Astrocyte of the hippocampus (primary cell): Measurements from ENCODE around the gene MBOAT1.
"Not testable (repeated sequence)": the region's sequence is repeated elsewhere in the genome, so short reads cannot be mapped to it uniquely, and the experiment has no call there.

Experiments
- DNase-seq: peaks from one replicate; pipeline ENCODE4 v3.0.0; 2011; ENCODE audit warnings: low read depth, low spot score

The MBOAT1 gene

DNA sequence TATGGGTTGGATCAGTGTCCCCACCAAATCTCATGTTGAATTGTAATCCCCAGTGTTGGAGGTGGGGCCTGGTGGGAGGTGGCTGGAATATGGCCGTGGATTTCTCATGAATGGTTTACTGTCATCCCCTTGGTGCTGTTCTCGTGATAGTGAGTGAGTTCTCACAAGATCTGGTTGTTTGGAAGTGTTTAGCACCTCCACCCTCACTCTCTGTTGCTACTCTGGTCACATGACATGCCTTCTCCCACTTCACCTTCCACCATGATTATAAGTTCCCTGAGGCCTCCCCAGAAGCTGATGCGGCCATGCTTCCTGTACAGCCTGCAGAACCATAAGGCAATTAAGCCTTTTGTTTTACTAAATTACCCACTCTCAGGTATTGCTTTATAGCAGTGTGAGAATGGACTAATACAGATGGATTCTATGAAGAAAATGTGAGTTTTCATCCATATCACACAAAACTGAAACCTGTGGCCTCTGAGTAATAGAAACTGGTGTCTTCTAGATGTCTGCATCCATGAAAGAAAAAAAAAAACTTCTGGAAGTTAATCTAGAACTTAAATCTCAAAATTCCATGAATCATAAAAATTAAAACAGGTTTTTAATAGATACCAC, 39.3 kb downstream of the MBOAT1 start:
- DNase-seq = no peak

DNA sequence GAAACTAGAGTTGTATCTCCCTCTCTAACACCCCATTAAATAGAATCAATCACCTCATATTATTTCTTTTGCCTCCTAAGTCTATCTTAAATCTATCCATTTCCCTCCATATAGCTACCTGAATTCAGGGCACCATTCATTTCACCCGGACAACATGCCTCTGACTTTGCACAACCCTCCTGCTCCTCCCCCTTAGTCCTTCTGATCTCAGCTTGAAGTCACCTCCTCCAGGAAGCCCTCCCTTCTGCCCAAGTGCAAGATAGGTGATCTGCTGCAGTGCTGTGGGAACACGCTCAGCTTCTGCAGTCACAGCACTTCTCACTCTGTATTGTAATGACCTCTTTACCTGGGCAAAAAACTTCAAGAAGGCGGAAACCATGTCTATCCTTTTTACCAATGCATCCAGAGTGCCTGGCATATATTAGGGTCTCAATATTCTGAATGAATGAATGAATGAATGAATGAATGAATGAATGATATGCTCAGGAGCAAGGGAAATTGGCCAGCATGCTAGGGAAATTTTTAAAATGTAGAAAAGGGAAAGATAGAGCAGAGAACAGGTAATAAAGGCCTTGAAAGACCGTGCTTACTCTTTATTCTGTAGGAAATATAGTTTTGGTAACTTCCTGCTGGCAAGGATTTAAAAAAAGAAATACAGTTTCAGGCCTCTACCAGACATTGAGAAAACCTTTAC, 41.7 kb downstream of the MBOAT1 start:
- no peak for DNase-seq

DNA sequence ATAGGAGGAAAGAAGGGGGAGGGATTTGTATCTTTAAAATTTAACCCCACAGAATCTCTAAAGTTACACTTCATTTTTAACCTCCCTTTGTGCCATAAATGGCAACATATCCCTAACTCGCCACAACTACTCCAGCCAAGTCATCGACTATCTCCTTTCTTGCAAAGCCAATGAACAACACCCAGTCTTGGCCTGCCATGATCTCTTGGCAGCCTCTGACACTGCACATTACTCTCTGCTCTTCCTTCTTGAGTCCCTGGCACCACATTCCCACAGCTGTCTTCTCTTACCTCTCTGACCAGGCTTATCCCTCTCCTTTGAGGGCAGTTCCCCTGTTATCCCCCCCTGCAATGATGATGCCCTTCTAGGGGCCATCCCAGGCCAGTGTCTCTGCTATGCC, 42.5 kb downstream of the MBOAT1 start:
- DNase-seq = no peak

DNA sequence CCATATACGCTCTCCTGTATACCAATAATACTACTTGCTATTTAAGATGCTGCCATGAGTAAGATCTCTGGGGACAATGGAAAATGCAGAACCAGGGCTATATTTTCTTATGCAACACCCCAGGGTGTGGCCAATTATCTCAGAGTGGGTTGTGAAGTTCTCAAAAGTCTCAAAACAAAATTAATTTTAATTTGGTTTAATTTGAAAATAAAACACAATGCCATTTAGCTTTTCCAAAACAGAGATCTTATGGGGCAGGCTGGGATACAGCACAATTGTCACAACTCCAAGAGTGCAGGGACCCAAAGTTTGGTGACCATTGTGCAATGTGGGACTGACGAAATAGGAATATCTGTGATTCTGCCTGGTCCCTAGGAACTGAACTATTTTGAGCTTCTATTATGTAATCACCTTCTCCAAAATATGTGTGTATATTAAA, 43.1 kb downstream of the MBOAT1 start:
- DNase-seq = no peak

DNA sequence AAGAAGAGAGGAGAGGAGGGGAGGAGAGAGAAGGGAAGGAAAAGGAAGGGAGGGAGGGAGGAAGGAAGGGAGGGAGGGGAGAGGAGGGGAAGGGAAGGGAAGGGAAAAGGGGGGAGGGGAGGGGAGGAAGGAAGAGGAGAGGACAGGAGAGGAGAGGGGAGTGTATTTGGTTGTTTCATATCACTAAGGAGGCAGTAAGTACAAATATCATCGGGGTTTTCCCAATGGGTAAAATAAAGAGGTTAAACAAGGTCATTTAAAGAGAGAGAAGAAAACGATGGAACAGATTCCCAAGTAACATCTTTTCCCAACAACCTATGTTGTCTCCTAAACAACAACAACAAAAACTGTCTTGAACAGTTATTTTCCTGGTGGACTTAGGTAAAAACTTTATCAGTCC, 43.6 kb downstream of the MBOAT1 start:
- no peak for DNase-seq

DNA sequence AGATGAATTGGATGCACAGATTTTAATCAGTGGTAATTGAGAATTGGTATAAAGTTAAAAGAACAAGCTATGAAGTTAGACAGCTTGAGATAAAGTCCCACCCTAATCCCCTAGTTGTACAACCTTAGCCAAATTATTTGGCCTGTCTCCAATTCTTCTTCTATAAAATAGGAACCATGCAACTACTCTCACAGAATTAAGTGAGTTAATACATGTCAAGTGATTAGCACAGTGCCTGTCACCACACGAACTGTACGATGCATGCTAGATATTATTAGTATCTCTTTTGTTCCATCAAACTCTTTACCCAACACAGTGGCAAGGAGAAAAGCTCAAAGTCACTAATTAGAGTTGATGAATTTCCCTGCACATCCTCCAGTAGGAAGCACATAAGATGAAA, 44.7 kb downstream of the MBOAT1 start:
- no peak for DNase-seq

DNA sequence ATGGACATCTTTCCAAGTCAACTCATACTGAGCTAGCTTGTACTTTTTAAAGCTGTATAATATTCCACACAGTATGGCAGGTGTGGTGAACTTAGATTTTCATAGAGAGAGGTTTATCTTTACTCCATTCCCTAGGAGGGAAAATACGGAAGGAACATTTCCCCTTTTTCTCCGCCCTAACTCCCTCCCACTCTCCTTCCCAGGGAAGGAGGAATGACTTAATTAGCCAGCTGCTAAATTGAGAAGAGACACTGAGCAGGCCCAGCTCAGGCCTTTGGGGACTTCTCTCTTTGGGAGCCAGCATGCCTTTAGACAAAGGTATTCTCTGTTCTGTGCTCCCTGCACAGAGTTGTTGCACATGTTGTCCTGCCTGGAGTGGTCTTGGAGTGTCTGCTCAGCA, 46.1 kb downstream of the MBOAT1 start:
- no peak for DNase-seq

DNA sequence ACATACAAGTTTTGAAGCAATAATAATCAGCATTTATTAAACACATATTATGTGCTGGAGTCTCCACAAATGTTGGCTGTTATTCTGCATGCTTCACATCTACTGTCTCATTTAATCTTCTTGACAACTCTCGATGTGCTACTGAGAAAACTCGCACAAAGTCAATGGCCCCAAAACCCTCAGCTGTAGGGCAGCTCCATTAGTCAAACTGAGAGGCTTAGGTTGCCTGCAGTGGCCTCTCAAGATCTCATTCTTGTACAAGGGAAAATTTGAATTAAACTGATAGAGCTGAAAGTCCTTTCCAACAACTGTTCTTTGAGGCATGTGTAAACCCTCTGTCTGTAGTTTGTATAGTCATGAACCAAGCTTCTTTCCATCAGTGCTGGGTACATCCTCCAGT, 49.8 kb downstream of the MBOAT1 start:
- DNase-seq = no peak

DNA sequence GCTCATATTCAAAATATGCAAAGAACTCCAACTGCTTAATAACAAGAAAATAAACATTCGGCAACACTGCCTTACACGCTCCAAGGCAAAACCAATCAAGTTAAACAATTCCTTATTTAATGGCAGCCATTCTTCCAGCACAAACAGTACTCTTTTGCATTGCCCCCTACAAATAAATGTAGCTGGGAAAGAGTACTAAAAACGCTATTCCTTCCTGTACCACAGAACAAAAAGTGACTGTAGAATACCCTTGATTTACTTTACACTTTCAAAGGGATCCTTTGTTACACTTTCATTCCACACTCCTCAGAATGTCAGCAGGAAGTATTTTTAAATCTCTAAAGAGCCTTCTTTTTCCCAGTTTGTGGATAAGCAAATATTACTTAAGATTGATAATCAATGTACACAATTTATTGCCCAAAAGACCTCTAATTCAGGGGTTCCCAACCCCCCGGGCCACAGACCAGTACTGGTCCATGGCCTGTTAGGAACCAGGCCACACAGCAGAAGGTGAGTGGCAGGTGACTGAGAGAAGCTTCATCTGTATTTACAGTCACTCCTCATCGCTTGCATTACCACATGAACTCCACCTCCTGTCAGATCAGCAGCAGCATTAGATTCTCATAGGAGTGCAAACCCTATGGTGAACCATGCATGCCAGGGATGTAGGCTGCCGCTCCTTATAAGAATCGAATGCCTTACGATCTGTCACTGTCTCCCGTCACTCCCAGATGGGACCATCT, 51.6 kb downstream of the MBOAT1 start:
- DNase-seq = no peak

DNA sequence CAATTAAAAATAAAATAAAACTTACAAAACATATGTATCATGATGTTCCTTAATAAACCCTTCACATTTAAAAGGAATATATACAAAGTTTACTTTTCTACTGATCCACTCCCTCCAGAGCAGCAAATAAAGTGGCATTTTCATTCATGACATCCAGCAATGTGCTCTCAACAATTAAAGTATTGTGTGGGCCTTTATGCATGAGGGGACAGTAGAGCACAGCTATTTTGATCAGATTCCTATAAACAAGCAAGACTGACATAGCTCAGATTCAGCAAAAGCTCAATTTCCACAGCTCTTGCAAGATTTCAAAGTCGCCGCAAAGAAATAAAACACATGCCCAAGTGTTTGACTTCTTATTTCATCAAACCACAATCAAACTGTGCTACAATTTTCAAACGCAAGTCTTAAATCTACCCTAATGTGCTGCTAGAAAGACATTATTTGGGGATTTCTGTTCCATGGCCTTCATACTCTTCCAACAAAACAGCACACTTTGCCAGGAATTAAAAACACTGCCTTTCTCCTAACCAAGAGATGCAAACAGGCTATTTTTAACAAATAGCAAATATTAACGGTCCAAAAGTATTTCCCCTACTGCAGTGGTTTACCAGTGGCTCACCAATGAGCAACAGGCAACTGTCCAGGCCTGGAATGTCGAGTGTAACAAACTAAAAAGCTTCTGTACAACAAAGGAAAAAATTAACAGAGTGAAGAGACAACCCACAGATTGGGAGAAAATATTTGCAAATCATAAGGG, 52.3 kb downstream of the MBOAT1 start:
- peak; percentile 61 for DNase-seq

DNA sequence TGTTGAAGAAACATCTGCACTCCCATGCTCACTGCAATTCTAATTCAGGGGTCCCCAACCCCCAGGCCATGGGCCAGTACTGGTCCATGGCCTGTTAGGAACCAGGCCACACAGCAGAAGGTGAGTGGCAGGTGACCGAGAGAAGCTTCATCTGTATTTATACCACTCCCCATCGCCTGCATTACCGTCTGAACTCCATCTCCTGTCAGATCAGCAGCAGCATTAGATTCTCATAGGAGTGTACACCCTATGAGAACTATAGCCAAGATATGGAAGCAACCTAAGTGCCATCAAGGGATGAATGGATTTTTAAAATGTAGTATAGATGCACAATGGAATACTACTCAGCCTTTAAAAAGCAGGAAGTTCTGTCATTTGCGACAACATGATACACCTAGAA, 53.2 kb downstream of the MBOAT1 start:
- no peak for DNase-seq

DNA sequence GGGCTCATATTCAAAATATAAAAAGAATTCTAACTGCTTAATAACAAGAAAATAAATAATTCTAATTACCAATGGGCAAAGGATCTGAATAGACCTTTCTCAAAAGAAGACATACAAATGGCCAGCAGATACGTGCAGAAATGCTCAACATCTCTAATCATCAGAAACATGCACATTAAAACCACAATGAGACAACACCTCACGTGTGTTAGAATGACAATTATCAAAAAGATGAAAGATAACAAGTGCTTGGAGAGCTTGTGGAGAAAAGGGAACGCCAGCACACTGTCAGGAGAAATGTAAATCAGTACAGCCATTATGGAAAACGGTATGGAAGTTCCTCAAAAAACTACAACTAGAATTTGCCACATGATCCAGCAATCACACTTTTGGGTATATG, 53.6 kb downstream of the MBOAT1 start:
- DNase-seq = no peak

DNA sequence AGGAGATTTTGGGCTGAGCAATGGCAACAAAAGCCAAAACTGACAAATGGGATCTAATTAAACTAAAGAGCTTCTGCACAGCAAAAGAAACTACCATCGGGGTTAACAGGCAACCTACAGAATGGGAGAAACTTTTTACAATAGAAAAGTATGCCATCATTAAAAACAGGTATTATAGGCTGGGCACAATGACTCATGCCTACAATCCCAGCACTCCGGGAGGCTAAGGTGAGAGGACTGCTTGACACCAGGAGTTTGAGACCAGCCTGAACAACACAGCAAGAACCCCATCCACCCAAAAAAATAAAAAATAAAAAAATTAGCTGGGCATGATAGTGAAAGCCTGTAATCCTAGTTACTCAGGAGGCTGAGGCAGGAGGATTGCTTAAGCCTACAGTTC, 55.4 kb downstream of the MBOAT1 start:
- DNase-seq = no peak

DNA sequence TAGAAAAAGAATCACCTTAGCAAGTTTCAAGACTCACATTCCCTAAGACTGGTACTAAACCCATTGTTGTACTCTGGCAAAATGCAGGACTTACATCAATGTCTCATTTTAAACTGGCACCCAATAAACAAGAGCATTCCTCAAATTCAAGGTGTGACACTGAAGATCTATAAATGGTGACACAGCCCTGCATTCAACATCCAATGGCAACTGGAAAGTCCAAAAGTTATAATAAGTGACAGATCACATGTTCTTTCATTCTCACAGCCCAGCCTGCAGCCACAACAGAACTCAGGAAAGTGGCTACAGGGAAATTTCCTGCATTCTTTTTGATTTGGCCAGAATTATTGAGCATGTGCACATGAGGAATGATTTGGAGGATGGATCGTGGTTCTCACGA, 57.5 kb downstream of the MBOAT1 start:
- no peak for DNase-seq

DNA sequence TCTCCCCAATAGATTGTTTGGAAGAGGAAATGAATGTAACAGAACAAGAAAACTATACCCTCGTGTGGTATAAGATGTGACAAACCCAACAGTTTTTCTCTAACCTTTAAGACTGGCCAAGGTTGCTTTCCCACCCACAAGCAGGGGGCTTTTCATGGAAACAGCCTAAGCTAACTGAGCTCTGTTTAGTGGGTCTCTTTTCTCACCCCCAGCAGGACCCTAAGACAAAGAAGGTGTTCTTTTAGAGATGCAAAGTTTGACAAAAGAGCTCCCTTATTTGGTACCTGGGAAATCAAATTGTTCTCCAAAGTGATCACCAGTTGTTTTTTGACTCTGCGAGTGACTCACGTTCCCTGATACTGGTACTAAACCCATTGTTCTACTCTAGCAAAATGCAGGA, 59.1 kb downstream of the MBOAT1 start:
- no peak for DNase-seq

DNA sequence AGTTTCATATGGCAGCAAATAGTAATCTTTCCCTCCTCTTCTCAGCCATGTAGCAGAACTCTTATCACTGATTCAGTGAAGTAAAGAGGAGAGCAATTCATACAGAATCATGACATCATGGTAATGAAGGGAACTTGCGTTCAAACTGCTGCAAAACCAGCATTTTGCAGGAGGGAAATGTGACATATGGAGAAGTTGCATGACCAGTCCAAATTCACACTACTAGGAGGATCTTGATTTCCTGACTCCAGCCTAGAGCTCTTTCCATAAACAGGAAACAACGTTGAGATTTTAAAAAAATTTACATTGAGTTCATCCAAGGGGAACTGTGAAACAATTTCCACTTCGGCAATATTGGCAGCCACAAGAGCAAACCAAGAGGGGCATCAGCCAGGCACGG, 63.8 kb downstream of the MBOAT1 start:
- no peak for DNase-seq

DNA sequence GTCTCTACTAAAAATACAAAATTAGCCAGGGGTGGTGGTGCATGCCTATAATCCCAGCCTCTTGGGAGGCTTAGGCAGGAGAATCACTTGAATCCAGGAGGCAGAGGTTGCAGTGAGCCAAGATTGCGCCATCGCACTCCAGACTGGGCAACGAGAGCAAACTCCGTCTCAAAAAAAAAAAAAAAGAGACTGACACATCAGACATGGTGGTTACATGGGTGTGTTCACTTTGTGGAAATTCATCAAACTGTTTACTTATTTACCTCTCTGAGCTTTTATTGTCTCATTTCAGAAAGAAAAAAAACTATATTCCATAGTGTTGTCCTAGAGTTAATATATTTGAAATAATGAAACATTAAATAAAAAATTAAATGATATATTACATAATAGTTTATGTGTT, 64.8 kb downstream of the MBOAT1 start:
- DNase-seq = no peak

DNA sequence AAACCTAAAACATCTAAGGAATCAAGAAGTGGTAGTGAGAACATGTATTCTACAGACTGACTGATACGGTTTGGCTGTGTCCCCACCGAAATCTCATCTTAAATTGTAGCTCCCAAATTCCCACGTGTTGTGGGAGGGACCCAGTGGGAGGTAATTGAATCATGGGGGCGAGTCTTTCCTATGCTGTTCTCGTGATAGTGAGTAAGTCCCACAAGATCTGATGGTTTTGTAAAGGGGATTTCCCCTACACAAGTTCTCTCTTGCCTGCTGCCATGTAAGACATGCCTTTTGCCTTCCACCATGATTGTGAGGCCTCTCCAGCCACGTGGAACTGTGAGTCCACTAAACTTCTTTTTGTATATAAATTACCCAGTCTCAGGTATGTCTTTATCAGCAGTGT, 65.4 kb downstream of the MBOAT1 start:
- DNase-seq = not testable (repeated sequence)

DNA sequence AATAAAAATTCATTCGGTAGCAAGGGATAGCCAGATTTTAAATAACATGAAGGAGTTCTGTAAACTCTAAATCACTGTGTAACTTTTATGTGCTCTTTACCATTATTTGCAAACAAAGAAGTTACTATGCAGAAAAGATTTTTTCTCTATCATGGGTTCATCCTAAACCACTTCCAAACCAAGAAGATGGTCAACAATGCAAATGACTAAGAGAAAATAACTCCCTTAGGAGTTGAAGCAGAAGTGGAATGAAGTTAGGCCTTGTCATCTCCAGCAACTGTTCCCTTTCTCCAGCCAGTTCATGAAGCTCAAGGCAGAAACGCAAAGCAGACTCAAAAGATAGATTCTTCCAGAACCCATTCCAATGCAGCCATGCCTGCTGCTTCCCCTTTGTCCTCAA, 66.0 kb downstream of the MBOAT1 start:
- DNase-seq = no peak

DNA sequence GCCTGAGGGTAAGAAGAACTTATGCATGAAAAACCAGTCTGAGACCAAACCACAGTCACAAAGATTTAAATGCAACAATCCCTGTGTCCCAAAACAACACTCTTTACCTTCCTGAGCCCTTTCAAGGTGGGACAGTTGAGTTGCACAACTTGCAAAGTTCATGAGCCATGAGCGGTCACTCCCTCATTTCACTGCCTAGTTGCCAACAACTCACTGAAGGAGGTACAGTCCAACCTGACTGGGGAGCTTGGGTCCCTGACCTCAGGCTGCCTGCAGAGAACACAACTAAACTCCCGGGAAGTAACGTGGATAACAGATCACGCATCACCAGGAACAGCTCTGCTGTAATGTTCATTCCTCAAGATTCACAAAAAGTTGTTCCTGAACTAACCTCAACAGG, 69.4 kb downstream of the MBOAT1 start:
- no peak for DNase-seq

DNA sequence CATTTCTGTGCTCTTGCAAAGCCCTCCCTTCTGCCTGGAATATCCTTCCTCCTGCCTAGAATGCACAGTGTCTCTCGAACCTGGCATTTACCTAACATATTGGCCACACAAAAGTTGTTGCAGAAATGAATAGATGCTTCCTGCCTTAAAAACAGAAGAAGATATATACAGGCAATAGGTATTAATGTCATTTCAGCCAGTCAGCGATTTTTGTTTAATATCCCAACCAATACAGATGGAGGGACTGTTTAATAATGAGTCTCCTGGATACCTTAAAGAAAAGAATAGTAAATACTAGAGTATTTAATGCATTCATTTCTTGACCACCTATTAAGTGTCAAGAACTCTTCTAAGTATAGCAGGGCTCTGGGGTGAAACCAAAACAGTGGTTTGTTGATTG, 70.3 kb downstream of the MBOAT1 start:
- DNase-seq = no peak
